ENCODE data around the gene CMTM7. TPM values are rescaled to one million over a fixed set of nuclear protein-coding genes. Genes with fewer than 3 reads are reported as not detected.

Gene CMTM7
- total and polyA plus RNA-seq, 9 of the 15 experiments (the other 6 are each of a cell fraction or from before 2014, with no cell fraction given) = 0.03 to 1.6 (median 0.42) TPM; not detected in 4

DNA sequence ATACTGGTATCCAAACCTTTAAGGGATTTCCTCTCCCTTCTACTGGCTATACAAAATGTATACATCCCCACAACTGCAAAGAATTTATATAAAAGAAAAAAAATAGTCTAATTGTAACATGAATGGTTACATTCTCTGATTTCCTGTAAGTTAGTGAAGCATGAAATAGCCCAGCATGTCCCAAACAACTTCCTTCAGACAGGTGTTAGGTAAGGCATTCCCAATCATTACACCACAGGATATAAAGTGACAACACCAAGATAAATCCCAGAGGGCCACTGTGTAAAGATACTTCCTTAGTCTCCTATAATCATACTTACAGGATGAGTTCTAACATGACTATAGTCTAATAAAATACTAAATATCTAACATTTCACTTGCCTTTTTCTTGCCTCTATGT is 103.4 kb downstream of the CMTM7 start:
- ChIA-PET CTCF (ENCODE audit: low intra/inter-chr PET ratio) (no interaction called here), POLR2A (no interaction called here)
- Histone ChIP-seq H2AFZ (ENCODE audit: low read depth, low read length) (no peak overlapping the region), H3K9me3 (replicated peaks; ENCODE audit: control insufficient read depth, insufficient read depth, low read depth, low read length) (no peaks in the 10 kb centered on the region), H3K4me3 (no peak overlapping the region), H3K79me2 (ENCODE audit: control insufficient read depth, insufficient read depth, low read length) (peaks cover 29% of the 10 kb centered on the region), H3K4me1 (replicated peaks in 1 of 2; ENCODE audit: control insufficient read depth in 2 of 2, insufficient read depth in 2 of 2, low read length in 2 of 2) (peaks cover 11 to 30% of the 10 kb centered on the region in 2 experiments), H3K27me3 (ENCODE audit: control insufficient read depth in 2 of 2, insufficient read depth in 2 of 2, low read length in 2 of 2) (no peaks in the 10 kb centered on the region), H3K9me1 (ENCODE audit: control insufficient read depth, insufficient read depth, low read length) (no peaks in the 10 kb centered on the region), H3K27ac (ENCODE audit: extremely low read depth, low read depth, low read length) (no peak overlapping the region), H3K4me2 (ENCODE audit: insufficient read depth, low read length) (no peak overlapping the region), H4K20me1 (replicated peaks; ENCODE audit: control insufficient read depth, insufficient read depth, low read length) (no peaks in the 10 kb centered on the region; the same call in 1 of the 2 replicates), H3K9ac (ENCODE audit: insufficient read depth in 1 of 2, low read depth in 2 of 2, low read length in 2 of 2) (no peak overlapping the region), H3K36me3 (ENCODE audit: control insufficient read depth, insufficient read depth, low read length) (peaks cover 12% of the 10 kb centered on the region)
- ATAC-seq (no peak), FAIRE-seq (no peak), DNase-seq (ENCODE audit: extremely low read depth in 1 of 4, low spot score in 3 of 4) (no peak)
- intact Hi-C loops (cut with micrococcal nuclease) (no loop called here), in situ Hi-C loops (cut with MboI) (no loop called here)
- BruUV-seq (replicated peaks) = no TSS peak
- TF ChIP-seq PHF8 (IDR thresholded peaks at IDR 0.05; ENCODE audit: borderline replicate concordance, low read length) = no peak
- TF ChIP-seq MCM3 (IDR thresholded peaks at IDR 0.05) = no peak
- TF ChIP-seq HNRNPH1 (optimal IDR thresholded peaks at IDR 0.05; ENCODE audit: low read depth, low read length) = no peak
- TF ChIP-seq, protein P1, sequence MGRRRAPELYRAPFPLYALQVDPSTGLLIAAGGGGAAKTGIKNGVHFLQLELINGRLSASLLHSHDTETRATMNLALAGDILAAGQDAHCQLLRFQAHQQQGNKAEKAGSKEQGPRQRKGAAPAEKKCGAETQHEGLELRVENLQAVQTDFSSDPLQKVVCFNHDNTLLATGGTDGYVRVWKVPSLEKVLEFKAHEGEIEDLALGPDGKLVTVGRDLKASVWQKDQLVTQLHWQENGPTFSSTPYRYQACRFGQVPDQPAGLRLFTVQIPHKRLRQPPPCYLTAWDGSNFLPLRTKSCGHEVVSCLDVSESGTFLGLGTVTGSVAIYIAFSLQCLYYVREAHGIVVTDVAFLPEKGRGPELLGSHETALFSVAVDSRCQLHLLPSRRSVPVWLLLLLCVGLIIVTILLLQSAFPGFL (CRISPR knock-in tag; IDR thresholded peaks at IDR 0.05) = no peak
- no peak for TF ChIP-seq BCLAF1 (IDR thresholded peaks at IDR 0.05; ENCODE audit: borderline replicate concordance in 1 of 2, control insufficient read depth in 1 of 2, low read depth in 2 of 2, low read length in 1 of 2)
- TF ChIP-seq DLX4 (CRISPR knock-in tag; IDR thresholded peaks at IDR 0.05) = no peak
- no peak for TF ChIP-seq ZNF316 (IDR thresholded peaks at IDR 0.05)
- no peak for TF ChIP-seq SIX5 (IDR thresholded peaks at IDR 0.05; ENCODE audit: borderline replicate concordance in 1 of 2, insufficient read depth in 1 of 2, low read depth in 1 of 2, low read length in 2 of 2)
- TF ChIP-seq, protein P2, sequence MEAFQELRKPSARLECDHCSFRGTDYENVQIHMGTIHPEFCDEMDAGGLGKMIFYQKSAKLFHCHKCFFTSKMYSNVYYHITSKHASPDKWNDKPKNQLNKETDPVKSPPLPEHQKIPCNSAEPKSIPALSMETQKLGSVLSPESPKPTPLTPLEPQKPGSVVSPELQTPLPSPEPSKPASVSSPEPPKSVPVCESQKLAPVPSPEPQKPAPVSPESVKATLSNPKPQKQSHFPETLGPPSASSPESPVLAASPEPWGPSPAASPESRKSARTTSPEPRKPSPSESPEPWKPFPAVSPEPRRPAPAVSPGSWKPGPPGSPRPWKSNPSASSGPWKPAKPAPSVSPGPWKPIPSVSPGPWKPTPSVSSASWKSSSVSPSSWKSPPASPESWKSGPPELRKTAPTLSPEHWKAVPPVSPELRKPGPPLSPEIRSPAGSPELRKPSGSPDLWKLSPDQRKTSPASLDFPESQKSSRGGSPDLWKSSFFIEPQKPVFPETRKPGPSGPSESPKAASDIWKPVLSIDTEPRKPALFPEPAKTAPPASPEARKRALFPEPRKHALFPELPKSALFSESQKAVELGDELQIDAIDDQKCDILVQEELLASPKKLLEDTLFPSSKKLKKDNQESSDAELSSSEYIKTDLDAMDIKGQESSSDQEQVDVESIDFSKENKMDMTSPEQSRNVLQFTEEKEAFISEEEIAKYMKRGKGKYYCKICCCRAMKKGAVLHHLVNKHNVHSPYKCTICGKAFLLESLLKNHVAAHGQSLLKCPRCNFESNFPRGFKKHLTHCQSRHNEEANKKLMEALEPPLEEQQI (IDR thresholded peaks at IDR 0.05) = no peak
- TF ChIP-seq THRB (CRISPR knock-in tag; conservative IDR thresholded peaks at IDR 0.05) = no peak
- no peak for TF ChIP-seq CEBPG (CRISPR knock-in tag; IDR thresholded peaks at IDR 0.05)
- no peak for TF ChIP-seq CEBPG (tag; conservative IDR thresholded peaks at IDR 0.05 in 1 of 2, IDR thresholded peaks at IDR 0.05 in 1 of 2)
- no peak for TF ChIP-seq NCOA4 (IDR thresholded peaks at IDR 0.05; ENCODE audit: partially characterized antibody)

All from K562 (cell line).